Endothelial cell of umbilical vein (primary cell): ENCODE results near the gene RPS2.

Experiments
- EZH2 ChIP-seq: IDR thresholded peaks from 2 replicates; pipeline ENCODE4 v1.6.1; 2012; ENCODE audit warnings: borderline replicate concordance, low read depth, mild to moderate bottlenecking, moderate library complexity, low read length, inconsistent platforms; ENCODE audit not compliant: severe bottlenecking
- FOS ChIP-seq: IDR thresholded peaks from 2 replicates; pipeline ENCODE4 v1.6.1; 2011; ENCODE audit warnings: mild to moderate bottlenecking, low read length, moderate library complexity, borderline replicate concordance; ENCODE audit not compliant: insufficient read depth
- GATA2 ChIP-seq: IDR thresholded peaks from 2 replicates; pipeline ENCODE4 v1.7.0; 2011; ENCODE audit warnings: low read depth, mild to moderate bottlenecking, moderate library complexity, mixed read lengths, low read length; ENCODE audit not compliant: insufficient read length, insufficient read depth
- JUN ChIP-seq: IDR thresholded peaks from 2 replicates; pipeline ENCODE4 v1.6.1; 2011; ENCODE audit warnings: borderline replicate concordance, low read depth; ENCODE audit not compliant: insufficient read length, insufficient read depth
- MYC ChIP-seq: IDR thresholded peaks from one replicate; pipeline ENCODE4 v1.6.1; 2011; ENCODE audit warnings: mild to moderate bottlenecking, low read depth, low read length
- POLR2A ChIP-seq: IDR thresholded peaks from 2 replicates; pipeline ENCODE4 v1.6.1; 2012; ENCODE audit warnings: low read depth, mild to moderate bottlenecking, control low read depth, low read length
- POLR2AphosphoS5 ChIP-seq: IDR thresholded peaks from 2 replicates; pipeline ENCODE4 v1.6.1; 2012; ENCODE audit warnings: low read depth, mild to moderate bottlenecking, control low read depth, low read length, moderate library complexity; ENCODE audit not compliant: insufficient read depth
- TF ChIP-seq, protein P1 (sequence below): IDR thresholded peaks from 2 replicates; pipeline ENCODE4 v1.6.1; 2011; ENCODE audit not compliant: insufficient read depth, insufficient read length
- TF ChIP-seq, protein P2 (sequence below), 2 donors: IDR thresholded peaks; 1 replicate in 1 of 2; 2 replicates in 1 of 2; pipeline ENCODE4 v1.5.1; 2011; ENCODE audit warnings: low read length in 2 of 2, mild to moderate bottlenecking in 2 of 2, moderate library complexity in 2 of 2, control low read depth in 1 of 2, inconsistent platforms in 1 of 2, low read depth in 1 of 2; ENCODE audit not compliant: insufficient read depth in 1 of 2; ENCODE audit errors: extremely low read depth in 1 of 2

DNA sequence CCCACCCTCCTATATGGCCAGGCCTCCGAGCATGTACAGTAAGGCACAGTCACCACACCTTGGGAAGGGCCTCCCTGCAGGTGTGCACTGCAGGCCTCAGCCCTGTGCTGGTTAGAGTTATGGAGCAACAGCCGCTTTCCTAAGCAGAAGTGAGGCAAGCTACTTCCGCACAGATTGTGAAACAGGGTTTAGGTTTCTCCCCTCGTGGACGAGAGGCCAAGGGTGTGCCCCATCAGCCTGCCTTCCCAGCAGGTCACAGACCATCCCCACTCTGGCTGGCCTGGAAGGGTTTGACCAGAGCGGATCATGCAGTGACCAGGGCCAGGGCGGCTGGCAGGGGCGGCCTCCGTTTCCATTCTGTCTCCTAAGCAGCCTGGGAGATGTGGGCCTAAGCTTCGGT lies 26.3 kb downstream of the RPS2 start:
- TF ChIP-seq, protein P1, sequence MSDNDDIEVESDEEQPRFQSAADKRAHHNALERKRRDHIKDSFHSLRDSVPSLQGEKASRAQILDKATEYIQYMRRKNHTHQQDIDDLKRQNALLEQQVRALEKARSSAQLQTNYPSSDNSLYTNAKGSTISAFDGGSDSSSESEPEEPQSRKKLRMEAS = no peak
- TF ChIP-seq, protein P2, sequence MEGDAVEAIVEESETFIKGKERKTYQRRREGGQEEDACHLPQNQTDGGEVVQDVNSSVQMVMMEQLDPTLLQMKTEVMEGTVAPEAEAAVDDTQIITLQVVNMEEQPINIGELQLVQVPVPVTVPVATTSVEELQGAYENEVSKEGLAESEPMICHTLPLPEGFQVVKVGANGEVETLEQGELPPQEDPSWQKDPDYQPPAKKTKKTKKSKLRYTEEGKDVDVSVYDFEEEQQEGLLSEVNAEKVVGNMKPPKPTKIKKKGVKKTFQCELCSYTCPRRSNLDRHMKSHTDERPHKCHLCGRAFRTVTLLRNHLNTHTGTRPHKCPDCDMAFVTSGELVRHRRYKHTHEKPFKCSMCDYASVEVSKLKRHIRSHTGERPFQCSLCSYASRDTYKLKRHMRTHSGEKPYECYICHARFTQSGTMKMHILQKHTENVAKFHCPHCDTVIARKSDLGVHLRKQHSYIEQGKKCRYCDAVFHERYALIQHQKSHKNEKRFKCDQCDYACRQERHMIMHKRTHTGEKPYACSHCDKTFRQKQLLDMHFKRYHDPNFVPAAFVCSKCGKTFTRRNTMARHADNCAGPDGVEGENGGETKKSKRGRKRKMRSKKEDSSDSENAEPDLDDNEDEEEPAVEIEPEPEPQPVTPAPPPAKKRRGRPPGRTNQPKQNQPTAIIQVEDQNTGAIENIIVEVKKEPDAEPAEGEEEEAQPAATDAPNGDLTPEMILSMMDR (IDR thresholded peaks at IDR 0.05; ENCODE audit: extremely low read depth in 1 of 2, insufficient read depth in 1 of 2, low read depth in 1 of 2, low read length in 2 of 2) = no peak
- TF ChIP-seq POLR2A = no peak
- no peak for TF ChIP-seq POLR2AphosphoS5
- no peak for TF ChIP-seq EZH2
- no peak for TF ChIP-seq JUN
- no peak for TF ChIP-seq GATA2
- no peak for TF ChIP-seq MYC
- no peak for TF ChIP-seq FOS
